Ammon's horn (tissue), 1 donor: ENCODE results near the gene TNS3.

ENCODE experiments used
- DNase-seq: peaks from one replicate; pipeline ENCODE4 v3.0.0-alpha.2; 2016; ENCODE audit warnings: low spot score

The TNS3 gene

GRCh38 chr7:47368190-47368812 is 213.6 kb downstream of the TNS3 start:
- no peak for DNase-seq

- no peak for DNase-seq
Observed at GRCh38 chr7:47367369-47367768, 214.5 kb downstream of the TNS3 start.

- DNase-seq, result no peak
Observed at GRCh38 chr7:47366960-47367359, 215.0 kb downstream of the TNS3 start.

GRCh38 chr7:47366211-47366610 is 215.7 kb downstream of the TNS3 start:
- DNase-seq, result no peak

GRCh38 chr7:47362984-47363383 is 218.9 kb downstream of the TNS3 start:
- no peak for DNase-seq

GRCh38 chr7:47361746-47362215 is 220.1 kb downstream of the TNS3 start:
- no peak for DNase-seq

GRCh38 chr7:47361236-47361635 is 220.7 kb downstream of the TNS3 start:
- no peak for DNase-seq

- no peak for DNase-seq
Observed at GRCh38 chr7:47360301-47360900, 221.5 kb downstream of the TNS3 start.

GRCh38 chr7:47358944-47359588 is 222.8 kb downstream of the TNS3 start:
- DNase-seq, result no peak

GRCh38 chr7:47358357-47358756 is 223.6 kb downstream of the TNS3 start:
- no peak for DNase-seq

- no peak for DNase-seq
Observed at GRCh38 chr7:47357863-47358262, 224.0 kb downstream of the TNS3 start.

GRCh38 chr7:47357361-47357760 is 224.6 kb downstream of the TNS3 start:
- DNase-seq, result no peak

- no peak for DNase-seq
Observed at GRCh38 chr7:47356261-47356660, 225.7 kb downstream of the TNS3 start.

- DNase-seq, result no peak
Observed at GRCh38 chr7:47355684-47356083, 226.2 kb downstream of the TNS3 start.

- DNase-seq, result no peak
Observed at GRCh38 chr7:47354831-47355541, 226.9 kb downstream of the TNS3 start.

- no peak for DNase-seq
Observed at GRCh38 chr7:47354071-47354470, 227.8 kb downstream of the TNS3 start.

- no peak for DNase-seq
Observed at GRCh38 chr7:47352394-47352968, 229.4 kb downstream of the TNS3 start.

- DNase-seq, result no peak
Observed at GRCh38 chr7:47351233-47352154, 230.4 kb downstream of the TNS3 start.

- DNase-seq, result no peak
Observed at GRCh38 chr7:47350425-47350824, 231.5 kb downstream of the TNS3 start.

GRCh38 chr7:47349401-47349800 is 232.5 kb downstream of the TNS3 start:
- DNase-seq, result no peak

- DNase-seq, result no peak
Observed at GRCh38 chr7:47347816-47348385, 234.0 kb downstream of the TNS3 start.
